HG02852 (cell line): ENCODE results near the gene PARP12.

Source experiments
- ATAC-seq: cut with Tn5 transposase; IDR thresholded peaks from one replicate; pipeline ENCODE4 v1.9.1; 2021; ENCODE audit warnings: mild to moderate bottlenecking, moderate library complexity; ENCODE audit not compliant: unreplicated experiment

The PARP12 gene

GRCh38 chr7:140015471-140015970 lies 47.2 kb downstream of the PARP12 start:
- ATAC-seq, result no peak

GRCh38 chr7:140014123-140014522 lies 48.6 kb downstream of the PARP12 start:
- no peak for ATAC-seq

GRCh38 chr7:140013676-140014075 lies 49.1 kb downstream of the PARP12 start:
- ATAC-seq, result no peak

GRCh38 chr7:140010194-140010895 lies 52.4 kb downstream of the PARP12 start:
- ATAC-seq, result no peak

GRCh38 chr7:140009735-140010134 lies 53.0 kb downstream of the PARP12 start:
- no peak for ATAC-seq

- no peak for ATAC-seq
Measured at GRCh38 chr7:140008755-140009610, 53.8 kb downstream of the PARP12 start.

GRCh38 chr7:140007051-140007690 lies 55.6 kb downstream of the PARP12 start:
- ATAC-seq, result no peak

GRCh38 chr7:140006600-140006999 lies 56.2 kb downstream of the PARP12 start:
- ATAC-seq, result no peak

GRCh38 chr7:140005754-140006503 lies 56.8 kb downstream of the PARP12 start:
- ATAC-seq, result no peak

- ATAC-seq, result no peak
Measured at GRCh38 chr7:140005341-140005740, 57.4 kb downstream of the PARP12 start.

GRCh38 chr7:140004672-140005071 lies 58.1 kb downstream of the PARP12 start:
- ATAC-seq, result no peak

GRCh38 chr7:140003913-140004382 lies 58.8 kb downstream of the PARP12 start:
- ATAC-seq, result no peak

GRCh38 chr7:140000666-140001268 lies 62.0 kb downstream of the PARP12 start:
- ATAC-seq, result no peak

GRCh38 chr7:139999516-139999915 lies 63.2 kb downstream of the PARP12 start:
- no peak for ATAC-seq

- no peak for ATAC-seq
Measured at GRCh38 chr7:139998572-139998971, 64.2 kb downstream of the PARP12 start.

GRCh38 chr7:139995017-139995915 lies 67.5 kb downstream of the PARP12 start:
- no peak for ATAC-seq

- no peak for ATAC-seq
Measured at GRCh38 chr7:139994356-139994755, 68.4 kb downstream of the PARP12 start.

- ATAC-seq, result no peak
Measured at GRCh38 chr7:139993592-139993991, 69.2 kb downstream of the PARP12 start.

- ATAC-seq, result no peak
Measured at GRCh38 chr7:139993169-139993568, 69.6 kb downstream of the PARP12 start.
